Rectal smooth muscle tissue (tissue), 1 donor: Measurements from ENCODE around the gene ART5.
"Not testable (repeated sequence)": the region's sequence is repeated elsewhere in the genome, so short reads cannot be mapped to it uniquely, and the experiment has no call there.

Source experiments
- H3K27ac ChIP-seq: one replicate; pipeline ENCODE4 v1.7.0; 2013; ENCODE audit warnings: low read depth, low read length, inconsistent platforms
- H3K27me3 ChIP-seq: one replicate; pipeline ENCODE4 v1.7.0; 2013; ENCODE audit warnings: low read length; ENCODE audit not compliant: control insufficient read depth, insufficient read depth
- H3K36me3 ChIP-seq: one replicate; pipeline ENCODE4 v1.7.0; 2013; ENCODE audit warnings: low read length; ENCODE audit not compliant: control insufficient read depth, insufficient read depth
- H3K4me1 ChIP-seq: one replicate; pipeline ENCODE4 v1.7.0; 2013; ENCODE audit warnings: low read length; ENCODE audit not compliant: control insufficient read depth, insufficient read depth
- H3K4me3 ChIP-seq: one replicate; pipeline ENCODE4 v1.7.0; 2013; ENCODE audit warnings: low read length
- H3K9ac ChIP-seq: one replicate; pipeline ENCODE4 v1.7.0; 2013; ENCODE audit warnings: low read length

ART5 gene

DNA sequence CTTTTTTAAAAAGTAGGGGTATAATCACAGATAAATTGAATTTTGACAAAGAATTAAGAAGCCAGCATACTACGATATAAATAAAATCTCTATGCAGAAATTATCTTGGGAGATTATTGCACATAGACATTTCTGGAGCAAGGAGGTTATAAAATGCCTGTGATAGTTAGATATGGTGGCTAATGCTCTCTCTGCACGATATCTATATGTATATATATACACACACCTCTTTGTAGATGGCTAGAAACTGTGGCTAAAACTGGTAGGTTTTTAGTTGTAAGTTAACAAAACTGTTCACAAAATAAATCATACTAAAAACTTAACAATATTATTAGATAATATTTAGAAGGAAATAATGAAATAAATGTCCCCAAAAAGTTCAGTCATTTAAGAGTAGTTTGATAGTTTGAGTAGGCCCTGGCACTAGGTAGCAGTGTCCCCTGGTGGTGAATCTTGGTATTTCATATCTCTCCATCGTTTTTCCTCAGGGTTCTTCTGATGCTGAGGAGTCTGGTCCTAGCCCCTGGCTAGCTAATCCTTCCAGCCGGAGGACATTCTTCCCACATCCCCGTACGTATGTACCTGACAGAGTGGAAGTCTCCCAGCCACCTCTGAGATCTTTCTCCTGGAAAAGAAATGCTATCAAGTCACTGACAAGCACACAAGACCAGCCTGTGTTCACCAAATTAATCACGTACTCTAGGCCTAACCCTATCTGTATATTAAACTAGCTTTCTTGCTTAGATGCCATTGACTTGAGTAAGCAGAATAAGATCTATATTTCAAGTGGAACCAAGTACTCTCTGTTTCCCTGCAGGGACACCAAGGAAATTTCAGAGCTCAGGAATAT is 32.2 kb downstream of the ART5 start:
- Histone ChIP-seq H3K9ac (no peak overlapping the region), H3K4me1 (no peaks in the 10 kb centered on the region), H3K27ac (no peak overlapping the region), H3K36me3 (no peaks in the 10 kb centered on the region), H3K27me3 (no peaks in the 10 kb centered on the region), H3K4me3 (no peak overlapping the region)

DNA sequence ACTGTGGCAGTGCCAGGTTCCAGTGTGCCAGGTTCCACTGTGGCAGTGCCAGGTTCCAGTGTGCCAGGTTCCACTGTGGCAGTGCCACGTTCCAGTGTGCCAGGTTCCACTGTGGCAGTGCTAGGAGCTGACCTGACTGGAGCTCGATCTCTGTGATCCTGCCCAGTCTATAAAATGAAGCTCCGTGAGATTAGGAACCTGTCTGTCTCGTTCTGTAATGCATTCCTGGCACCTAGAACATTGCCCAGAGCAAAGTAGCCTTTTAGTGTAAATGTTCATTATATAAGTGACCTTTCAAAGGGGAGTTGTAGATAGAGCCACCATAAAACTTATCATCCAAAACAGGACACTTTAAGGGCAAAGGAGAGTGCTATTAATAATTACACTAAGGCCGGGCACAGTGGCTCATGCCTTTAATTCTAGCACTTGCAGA is 36.0 kb downstream of the ART5 start:
- Histone ChIP-seq H3K4me1 (no peaks in the 10 kb centered on the region), H3K27ac (no peak overlapping the region), H3K9ac (no peak overlapping the region), H3K27me3 (no peaks in the 10 kb centered on the region), H3K4me3 (no peak overlapping the region), H3K36me3 (no peaks in the 10 kb centered on the region)

- Histone ChIP-seq H3K9ac (no peak overlapping the region), H3K4me1 (no peaks in the 10 kb centered on the region), H3K4me3 (no peak overlapping the region), H3K27ac (no peak overlapping the region), H3K36me3 (no peaks in the 10 kb centered on the region), H3K27me3 (no peaks in the 10 kb centered on the region)
These were observed 36.5 kb downstream of the ART5 start for GRCh38 chr11:3605283-3605662.

DNA sequence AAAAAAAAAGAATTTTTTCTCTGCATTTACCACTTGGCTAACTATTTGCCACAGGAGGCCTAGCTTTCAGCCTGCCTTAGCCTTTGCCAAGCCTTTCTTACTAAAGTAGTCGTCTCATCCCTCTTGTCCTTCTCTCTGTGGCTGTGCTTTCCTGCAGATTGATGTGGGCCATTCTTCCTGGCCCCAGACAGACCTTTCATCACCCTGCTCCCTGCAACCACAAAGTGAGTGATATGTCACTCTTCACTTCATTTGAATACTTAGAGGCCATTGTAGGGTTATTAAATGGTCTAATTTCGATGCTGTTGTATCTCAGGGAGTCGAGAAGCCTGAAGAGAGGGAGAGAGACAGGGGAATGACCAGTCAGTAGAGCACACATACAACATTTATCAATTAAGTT is 37.6 kb downstream of the ART5 start:
- no peaks in the 10 kb centered on the region for H3K27me3 ChIP-seq
- H3K9ac ChIP-seq = no peak overlapping the region
- no peaks in the 10 kb centered on the region for H3K4me1 ChIP-seq
- H3K27ac ChIP-seq = no peak overlapping the region
- no peaks in the 10 kb centered on the region for H3K36me3 ChIP-seq
- no peak overlapping the region for H3K4me3 ChIP-seq

GRCh38 chr11:3600201-3600600 is 41.6 kb downstream of the ART5 start:
- not testable (repeated sequence) for H3K9ac ChIP-seq, H3K27ac ChIP-seq, H3K36me3 ChIP-seq, H3K4me1 ChIP-seq, H3K27me3 ChIP-seq, H3K4me3 ChIP-seq

DNA sequence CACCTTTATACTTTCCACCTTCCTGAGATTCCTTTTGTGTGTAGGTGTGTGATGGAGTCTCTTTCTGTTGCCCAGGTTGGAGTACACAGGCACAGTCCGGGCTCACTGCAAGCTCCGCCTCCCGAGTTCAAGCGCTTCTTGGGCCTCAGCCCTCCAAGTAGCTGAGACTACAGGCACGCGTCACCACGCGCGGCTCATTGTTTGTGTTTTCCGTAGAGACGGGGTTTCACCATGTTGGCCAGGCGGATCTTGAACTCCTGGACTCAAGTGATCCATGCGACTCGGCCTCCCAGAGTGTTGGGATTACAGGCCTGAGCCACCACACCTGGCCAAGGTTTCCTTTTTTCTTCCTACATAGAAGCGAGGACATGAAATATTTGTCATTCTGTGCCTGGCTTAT is 44.0 kb downstream of the ART5 start:
- H3K27me3 ChIP-seq, H3K27ac ChIP-seq, H3K36me3 ChIP-seq, H3K9ac ChIP-seq, H3K4me1 ChIP-seq, H3K4me3 ChIP-seq: not testable (repeated sequence)

DNA sequence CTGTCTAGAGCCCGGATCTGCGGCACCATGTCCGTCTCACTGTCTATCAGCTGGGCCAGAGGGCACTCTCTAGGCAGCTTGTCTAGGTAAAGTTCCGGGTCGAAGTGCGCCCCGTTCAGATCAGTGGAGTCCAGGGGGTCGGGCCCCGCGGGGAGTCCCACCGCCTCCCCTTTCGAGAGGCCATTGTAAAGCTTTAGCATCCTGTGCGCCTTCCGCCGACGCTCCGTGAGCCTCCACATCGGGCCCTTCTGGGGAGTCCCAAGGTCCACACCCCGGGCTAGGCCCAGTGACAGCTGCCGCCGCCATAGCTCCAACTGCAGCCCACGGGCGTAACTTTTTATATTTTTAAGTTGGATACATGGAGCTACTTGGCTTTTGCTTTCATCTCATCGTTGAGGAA is 50.5 kb downstream of the ART5 start:
- not testable (repeated sequence) for H3K27ac ChIP-seq, H3K4me1 ChIP-seq, H3K36me3 ChIP-seq, H3K27me3 ChIP-seq, H3K4me3 ChIP-seq, H3K9ac ChIP-seq

GRCh38 chr11:3590193-3590592 is 51.6 kb downstream of the ART5 start:
- not testable (repeated sequence) for H3K27ac ChIP-seq, H3K4me1 ChIP-seq

GRCh38 chr11:3588776-3589175 is 53.0 kb downstream of the ART5 start:
- H3K9ac ChIP-seq, H3K27ac ChIP-seq: not testable (repeated sequence)

More at GRCh38 chr11:3590193-3590592, 51.6 kb downstream of the ART5 start:
- not testable (repeated sequence) for H3K36me3 ChIP-seq, H3K27me3 ChIP-seq, H3K4me3 ChIP-seq, H3K9ac ChIP-seq

More at GRCh38 chr11:3588776-3589175, 53.0 kb downstream of the ART5 start:
- not testable (repeated sequence) for H3K27me3 ChIP-seq, H3K36me3 ChIP-seq, H3K4me3 ChIP-seq, H3K4me1 ChIP-seq
